Measurements from ENCODE around the gene STRA8.

DNA sequence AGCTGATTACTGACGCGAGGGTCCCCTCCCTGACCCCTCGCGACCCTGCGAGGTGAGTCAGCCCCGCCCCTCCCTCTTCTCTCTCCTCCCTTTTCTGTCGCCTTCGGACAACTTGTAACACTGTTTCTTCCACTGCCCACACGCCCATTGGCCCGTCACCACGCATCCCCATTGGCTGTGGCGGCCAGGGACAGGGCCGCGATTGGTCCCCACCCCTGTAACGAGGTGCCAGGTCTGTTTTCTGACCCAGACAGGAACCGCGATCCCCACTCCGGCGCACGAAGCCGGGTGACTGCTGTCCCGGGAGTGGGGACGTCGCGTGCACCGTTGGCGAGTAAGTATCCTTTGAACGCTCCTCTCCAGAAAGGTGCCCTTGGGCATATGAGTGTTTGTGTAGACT is at the start of gene STRA8:
- TF ChIP-seq, protein P1, sequence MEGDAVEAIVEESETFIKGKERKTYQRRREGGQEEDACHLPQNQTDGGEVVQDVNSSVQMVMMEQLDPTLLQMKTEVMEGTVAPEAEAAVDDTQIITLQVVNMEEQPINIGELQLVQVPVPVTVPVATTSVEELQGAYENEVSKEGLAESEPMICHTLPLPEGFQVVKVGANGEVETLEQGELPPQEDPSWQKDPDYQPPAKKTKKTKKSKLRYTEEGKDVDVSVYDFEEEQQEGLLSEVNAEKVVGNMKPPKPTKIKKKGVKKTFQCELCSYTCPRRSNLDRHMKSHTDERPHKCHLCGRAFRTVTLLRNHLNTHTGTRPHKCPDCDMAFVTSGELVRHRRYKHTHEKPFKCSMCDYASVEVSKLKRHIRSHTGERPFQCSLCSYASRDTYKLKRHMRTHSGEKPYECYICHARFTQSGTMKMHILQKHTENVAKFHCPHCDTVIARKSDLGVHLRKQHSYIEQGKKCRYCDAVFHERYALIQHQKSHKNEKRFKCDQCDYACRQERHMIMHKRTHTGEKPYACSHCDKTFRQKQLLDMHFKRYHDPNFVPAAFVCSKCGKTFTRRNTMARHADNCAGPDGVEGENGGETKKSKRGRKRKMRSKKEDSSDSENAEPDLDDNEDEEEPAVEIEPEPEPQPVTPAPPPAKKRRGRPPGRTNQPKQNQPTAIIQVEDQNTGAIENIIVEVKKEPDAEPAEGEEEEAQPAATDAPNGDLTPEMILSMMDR (IDR thresholded peaks at IDR 0.05 in 4 of 5, conservative IDR thresholded peaks at IDR 0.05 in 1 of 5) = no peak
- TF ChIP-seq POLR2A (IDR thresholded peaks at IDR 0.05) = no peak
